ENCODE measurements around the gene ZNF148. TPM values are rescaled to one million over a fixed set of nuclear protein-coding genes. Genes with fewer than 3 reads are reported as not detected.

ZNF148 gene
- total RNA-seq, 1 experiment from 2014 or later: 24.8 TPM

DNA sequence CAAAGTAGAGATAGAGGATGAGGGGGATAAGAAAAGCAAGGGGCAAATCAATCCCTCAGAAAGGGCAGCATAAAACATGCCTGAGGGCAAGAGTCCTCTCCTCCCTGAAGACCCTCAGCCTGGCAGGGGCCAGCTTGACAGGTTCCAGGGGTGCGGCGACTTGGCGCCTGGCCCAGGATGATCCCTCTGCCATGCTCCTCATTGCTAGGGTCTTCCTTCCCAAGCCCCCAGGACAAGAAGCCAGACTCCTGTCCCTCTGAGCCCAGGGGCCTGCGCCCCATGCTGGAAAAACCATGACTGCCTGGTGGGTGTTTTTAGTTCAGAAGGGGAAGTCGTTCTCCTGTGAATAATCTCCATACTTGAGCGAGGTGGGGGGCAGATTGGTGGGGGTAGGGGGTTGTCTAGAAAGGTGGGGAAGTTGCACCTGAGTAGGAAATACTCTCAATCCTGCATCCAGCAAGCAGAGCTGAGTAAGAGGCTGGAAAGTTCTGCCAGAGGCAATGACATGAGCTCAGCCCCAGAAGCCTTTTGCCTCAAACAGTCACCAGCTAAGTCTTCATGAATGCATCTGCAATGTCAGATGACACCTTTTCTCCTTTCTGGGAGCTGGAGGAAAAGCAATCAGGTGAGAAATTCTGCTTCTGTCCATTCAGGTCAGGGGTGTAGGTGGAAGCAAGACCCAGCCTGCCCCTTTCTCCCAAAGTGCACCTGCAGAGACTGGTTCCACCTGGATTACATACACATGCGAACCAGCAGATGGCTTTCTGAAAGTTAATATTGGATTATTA, 180.9 kb downstream of the ZNF148 start:
- no peak overlapping the region for H3K14ac ChIP-seq (ENCODE audit: insufficient read depth, low read length)
- H3K56ac ChIP-seq (ENCODE audit: insufficient read length, low read depth, low read length): no peak overlapping the region
- H3K27me3 ChIP-seq (ENCODE audit: insufficient read depth, low read length): no peaks in the 10 kb centered on the region
- peaks cover 0 to 1% of the 10 kb centered on the region in 2 experiments; a peak in 2 of 5 replicates for H3K9me3 Mint-ChIP-seq
- H3K27ac ChIP-seq (ENCODE audit: insufficient read length, low read depth, low read length): no peak overlapping the region
- H2AFZ ChIP-seq (ENCODE audit: low read length): no peak overlapping the region
- no peaks in the 10 kb centered on the region for H3K79me1 ChIP-seq (ENCODE audit: insufficient read depth, low read depth, low read length, poor library complexity, severe bottlenecking)
- WGBS (ENCODE audit: extremely low coverage, insufficient read length, low lambda C conversion rate): no CpG with 5 or more reads among the region's 7 CpGs
- TF ChIP-seq CTCF (conservative IDR thresholded peaks at IDR 0.05): no peak
- no peak overlapping the region for H2BK20ac ChIP-seq (ENCODE audit: low read depth, low read length, poor library complexity, severe bottlenecking)
- no peaks in the 10 kb centered on the region for H4K20me1 ChIP-seq (ENCODE audit: control insufficient read depth, insufficient read depth, insufficient read length)
- no peaks in the 10 kb centered on the region for H3K27me3 Mint-ChIP-seq (ENCODE audit: low read depth)
- H3K4me3 Mint-ChIP-seq: no peak overlapping the region
- H2BK5ac ChIP-seq (ENCODE audit: insufficient read length, low read length): no peak overlapping the region
- H4K8ac ChIP-seq (replicated peaks; ENCODE audit: insufficient read length, low read depth, low read length): no peak overlapping the region
- peaks cover 3 to 8% (median 6%) of the 10 kb centered on the region in 3 experiments for H3K36me3 Mint-ChIP-seq (ENCODE audit: insufficient read depth in 1 of 3, low read depth in 3 of 3)
- H2BK15ac ChIP-seq (ENCODE audit: low read depth, low read length): no peak overlapping the region
- no peak overlapping the region for H3K18ac ChIP-seq (ENCODE audit: insufficient read length, low read depth, low read length)
- H3K23me2 ChIP-seq (ENCODE audit: insufficient read length, low read depth, low read length, poor library complexity, severe bottlenecking): no peaks in the 10 kb centered on the region
- DNase-seq: no peak
- H4K5ac ChIP-seq (ENCODE audit: insufficient read length, low read depth, low read length): no peak overlapping the region
- no peak overlapping the region for H3K4me2 ChIP-seq (ENCODE audit: insufficient read depth, insufficient read length, low read length)
- H3K79me2 ChIP-seq (ENCODE audit: insufficient read depth, low read length): no peaks in the 10 kb centered on the region
- H3K23ac ChIP-seq (ENCODE audit: insufficient read length, low read depth, low read length): no peak overlapping the region
- H3K27ac Mint-ChIP-seq: peak overlapping the region in 1 of 3 experiments; percentile 61; a peak in 1 of 7 replicates
- no peak overlapping the region for H4K91ac ChIP-seq (ENCODE audit: insufficient read length, low read depth, low read length)
- H3K9ac ChIP-seq (ENCODE audit: extremely low read depth, insufficient read length, low read length): no peak overlapping the region
- no peaks in the 10 kb centered on the region for H3K9me3 ChIP-seq (ENCODE audit: control insufficient read depth, low read depth, low read length)
- H3K4ac ChIP-seq (ENCODE audit: low read depth, low read length): no peak overlapping the region
- H3K4me1 Mint-ChIP-seq: peaks cover 47% of the 10 kb centered on the region in 2 experiments
- H2BK120ac ChIP-seq (ENCODE audit: low read depth, low read length, poor library complexity, severe bottlenecking): no peak overlapping the region
- H2BK12ac ChIP-seq (ENCODE audit: insufficient read length, low read depth, low read length): no peak overlapping the region
- peaks cover 15% of the 10 kb centered on the region for H3K4me1 ChIP-seq (ENCODE audit: insufficient read depth, low read length)
- H3T11ph ChIP-seq (ENCODE audit: low read length): no peak overlapping the region
- H2AK5ac ChIP-seq (ENCODE audit: insufficient read length, low read length): no peak overlapping the region

All from H9 (cell line).